NCI-H2196 (cell line): ENCODE results near the gene CFAP46.
"Not testable (repeated sequence)": the region's sequence is repeated elsewhere in the genome, so short reads cannot be mapped to it uniquely, and the experiment has no call there.

Source experiments
- DNase-seq: peaks from one replicate; lab custom pipeline; 2025; ENCODE audit not compliant: unreplicated experiment; lab: John Stamatoyannopoulos, UW

CFAP46 gene

DNA sequence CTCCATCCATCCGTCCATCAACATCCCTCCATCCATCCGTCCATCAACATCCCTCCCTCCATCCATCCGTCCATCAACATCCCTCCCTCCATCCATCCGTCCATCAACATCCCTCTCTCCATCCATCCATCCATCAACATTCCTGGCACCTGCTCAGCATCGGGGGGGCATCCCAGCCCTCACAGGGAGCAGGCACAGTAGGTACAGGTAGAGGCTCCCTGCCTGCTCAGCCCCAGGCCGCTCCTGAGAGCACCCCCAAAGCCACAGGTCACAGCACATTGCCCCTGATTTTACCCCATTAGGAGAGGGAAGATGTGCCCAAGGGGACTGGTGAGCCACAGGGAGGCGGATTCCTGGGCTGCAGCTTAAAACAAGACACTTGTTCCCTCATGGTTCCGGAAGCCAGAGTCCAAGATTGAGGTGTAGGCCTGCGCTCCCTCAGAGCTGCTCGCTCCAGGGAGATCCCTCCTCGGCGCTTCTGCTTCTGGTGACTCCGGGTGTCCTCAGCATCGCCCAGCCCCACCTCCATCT is 21.1 kb upstream of the CFAP46 start:
- DNase-seq: no peak

DNA sequence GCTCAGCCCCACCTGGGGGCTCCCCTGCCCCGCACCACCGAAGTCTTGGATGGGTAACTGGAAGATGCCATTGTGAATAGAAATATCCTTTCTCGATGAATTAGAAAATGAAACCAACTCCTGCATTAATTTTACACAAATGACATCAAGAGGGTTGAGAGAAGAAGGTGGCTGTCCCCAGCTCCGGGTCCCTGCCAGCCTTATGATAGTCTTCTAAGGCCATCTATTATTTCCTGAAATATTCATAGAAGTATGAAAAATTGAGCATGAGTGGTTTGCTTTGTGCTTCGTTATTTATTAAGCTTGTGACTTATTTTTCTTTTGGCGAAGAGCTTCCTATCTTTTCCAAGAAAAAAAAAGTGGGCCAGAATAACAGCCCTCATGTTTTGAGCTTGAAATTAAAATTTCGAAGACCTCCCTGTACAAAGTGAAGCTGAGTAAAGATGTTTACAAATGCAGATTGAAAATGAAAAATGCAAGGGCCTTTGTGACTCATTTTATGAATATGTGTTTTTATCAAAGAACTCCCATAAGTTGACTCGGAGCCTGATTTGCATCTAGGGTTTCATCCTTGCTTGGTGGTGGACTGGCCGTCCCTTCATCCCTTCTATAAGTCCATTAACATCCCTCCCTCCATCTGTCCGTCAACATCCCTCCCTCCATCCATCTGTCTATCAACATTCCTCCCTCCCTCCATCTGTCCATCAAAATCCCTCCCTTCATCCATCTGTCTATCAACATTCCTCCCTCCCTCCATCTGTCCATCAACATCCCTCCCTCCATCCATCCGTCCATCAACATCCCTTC is 20.5 kb upstream of the CFAP46 start:
- DNase-seq: no peak

GRCh38 chr10:132961787-132962622 is 19.6 kb upstream of the CFAP46 start:
- DNase-seq: peak; percentile 38

DNA sequence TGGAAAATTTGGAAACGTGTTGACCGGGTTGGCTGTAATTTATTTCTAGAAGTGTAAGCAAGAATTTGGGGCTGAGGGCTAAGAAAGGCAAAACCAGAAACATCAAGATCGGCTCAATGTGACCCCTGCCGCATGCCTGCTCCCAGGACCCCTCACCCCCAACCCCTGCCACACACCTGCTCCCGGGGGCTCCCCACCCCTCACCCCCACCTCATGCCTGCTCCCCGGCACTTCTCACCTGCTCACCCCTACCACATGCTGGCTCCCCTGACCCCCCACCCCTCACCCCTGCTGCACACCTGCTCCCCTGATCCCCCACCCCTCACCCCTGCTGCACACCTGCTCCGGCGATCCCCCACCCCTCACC is 19.0 kb upstream of the CFAP46 start:
- DNase-seq: no peak

DNA sequence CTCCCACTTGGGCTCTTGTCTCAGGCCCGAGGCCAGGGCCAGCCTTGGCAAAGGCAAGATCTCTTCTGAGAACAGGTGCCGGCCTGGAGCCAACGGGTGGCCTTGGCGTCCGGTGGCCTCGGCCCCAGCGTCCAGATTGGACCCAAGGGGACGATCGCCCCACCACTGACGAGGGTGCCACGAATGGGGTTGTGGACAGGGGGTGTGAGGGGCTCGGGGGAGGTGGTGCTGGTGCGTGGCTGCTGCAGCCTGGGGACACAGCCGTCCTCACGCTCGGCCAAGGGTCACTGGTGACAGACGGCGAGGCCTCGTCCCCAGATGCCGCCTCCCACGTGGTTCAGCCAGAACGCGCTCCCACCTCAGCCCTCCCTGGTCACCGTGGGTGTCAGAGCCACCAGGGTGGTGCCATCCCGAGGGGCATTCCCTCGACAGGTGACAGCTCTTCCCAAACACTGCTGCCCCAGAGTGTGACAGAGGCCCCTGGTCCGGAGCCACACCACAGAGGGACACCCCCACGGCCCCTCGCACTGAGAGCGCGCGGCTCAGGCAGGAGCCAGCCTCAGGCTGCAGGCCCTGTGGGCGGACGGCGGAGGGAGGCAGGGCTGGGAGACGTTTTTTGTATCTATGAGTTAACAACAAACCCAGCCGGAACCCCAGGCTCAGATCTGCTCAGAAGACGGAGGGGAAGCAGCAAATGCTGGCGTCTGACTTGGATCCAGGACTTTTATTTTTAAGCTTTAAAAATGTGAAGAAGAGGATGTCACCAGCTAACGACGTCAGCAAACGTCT is 18.5 kb upstream of the CFAP46 start:
- DNase-seq: no peak

DNA sequence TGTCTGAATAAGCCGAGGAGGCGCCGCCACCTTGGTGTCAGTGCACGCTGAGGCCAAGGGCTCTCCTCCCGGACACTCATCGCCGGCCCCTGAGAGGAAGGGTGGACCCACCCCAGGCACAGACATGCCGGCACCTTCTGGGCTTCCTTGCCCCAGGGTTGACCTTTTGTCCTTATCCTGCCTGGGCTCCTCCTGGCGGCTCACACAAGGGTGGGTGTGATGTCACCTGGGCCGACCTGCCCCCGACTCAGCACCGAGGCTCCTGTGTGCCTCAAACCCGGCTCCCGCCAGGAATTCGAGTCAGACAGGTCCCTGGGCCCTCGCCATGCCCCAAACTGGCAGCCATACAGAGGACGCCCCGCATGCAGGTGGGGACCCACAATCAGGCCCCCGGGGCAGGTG is 17.7 kb upstream of the CFAP46 start:
- no peak for DNase-seq

- no peak for DNase-seq
These were observed 17.2 kb upstream of the CFAP46 start for GRCh38 chr10:132959559-132959961.

- peak; percentile 16 for DNase-seq
These were observed 16.7 kb upstream of the CFAP46 start for GRCh38 chr10:132958883-132959558.

DNA sequence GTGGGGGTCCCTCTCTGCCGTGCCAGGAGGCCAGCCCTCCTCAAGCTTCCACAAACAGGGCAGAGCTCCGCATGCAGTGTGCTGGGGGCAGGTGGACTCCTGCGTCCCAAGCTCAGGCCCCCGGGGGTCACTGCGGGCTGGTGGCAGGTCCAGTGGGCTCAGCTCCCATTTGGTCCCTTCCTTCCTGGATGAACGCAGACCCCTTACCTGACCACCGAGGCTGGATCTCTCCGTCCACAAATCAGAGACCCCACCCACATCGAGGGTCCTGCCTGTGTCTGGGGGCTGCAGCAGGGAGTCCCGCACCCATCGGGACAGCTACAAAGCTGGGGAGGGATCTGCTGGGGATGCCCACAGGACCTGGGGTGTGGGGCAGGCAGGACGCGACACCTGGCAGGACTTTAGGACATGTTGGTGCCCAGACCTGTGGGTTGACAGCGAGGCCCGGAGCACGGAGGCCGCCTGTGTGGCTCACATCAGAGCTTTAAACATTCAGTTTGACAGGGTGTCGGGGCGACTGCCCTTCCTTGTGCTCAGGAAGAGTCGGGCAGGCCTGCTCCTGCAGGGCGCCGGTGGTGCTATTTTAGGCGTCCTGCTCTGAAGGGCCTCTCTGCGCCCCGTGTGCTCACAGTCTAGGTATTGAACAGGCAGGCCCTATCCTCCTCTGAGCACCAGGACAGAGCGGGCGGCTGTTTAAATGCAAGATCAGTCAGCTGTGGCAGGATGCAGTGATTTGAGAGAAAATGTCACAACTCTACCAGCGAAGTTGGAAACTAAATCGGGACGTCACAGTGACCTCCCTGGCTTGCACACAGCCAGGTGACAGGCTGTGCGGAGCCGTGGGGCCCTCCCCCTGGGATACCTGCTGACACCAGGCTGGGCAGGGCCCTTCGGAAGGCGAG is 15.9 kb upstream of the CFAP46 start:
- no peak for DNase-seq

DNA sequence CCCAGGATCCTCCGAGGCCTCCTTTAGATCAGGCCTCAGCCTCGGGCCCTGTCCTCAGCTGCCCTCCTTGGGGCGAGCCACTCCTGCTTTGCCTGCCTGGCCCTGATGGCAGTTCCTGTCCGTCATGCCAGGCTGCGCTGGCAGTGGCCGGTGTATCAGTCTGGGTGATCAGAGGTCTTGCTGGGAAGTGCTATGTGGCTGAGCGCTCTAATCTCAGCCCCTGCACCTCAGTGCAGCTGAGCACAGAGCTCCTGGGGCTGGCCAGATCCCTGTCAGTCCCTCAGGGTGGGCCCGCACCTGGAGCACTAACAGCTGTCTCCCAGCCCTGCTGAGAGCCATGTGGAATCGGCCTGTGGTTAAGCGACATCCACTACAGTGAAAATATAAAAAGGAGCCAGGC is 14.8 kb upstream of the CFAP46 start:
- no peak for DNase-seq

DNA sequence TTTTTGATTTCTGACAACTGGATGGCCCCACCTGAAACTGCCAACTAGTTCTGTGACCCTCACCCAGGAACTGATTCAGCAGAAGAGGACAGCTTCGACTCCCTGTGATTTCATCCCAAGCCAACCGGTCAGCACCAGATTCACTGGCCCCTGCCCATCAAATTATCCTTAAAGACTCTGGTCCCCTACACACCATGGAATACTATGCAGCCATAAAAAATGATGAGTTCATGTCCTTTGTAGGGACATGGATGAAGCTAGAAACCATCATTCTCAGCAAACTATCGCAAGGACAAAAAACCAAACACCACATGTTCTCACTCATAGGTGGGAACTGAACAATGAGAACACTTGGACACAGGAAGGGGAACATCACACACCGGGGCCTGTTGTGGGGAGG is 13.9 kb upstream of the CFAP46 start:
- not testable (repeated sequence) for DNase-seq

DNA sequence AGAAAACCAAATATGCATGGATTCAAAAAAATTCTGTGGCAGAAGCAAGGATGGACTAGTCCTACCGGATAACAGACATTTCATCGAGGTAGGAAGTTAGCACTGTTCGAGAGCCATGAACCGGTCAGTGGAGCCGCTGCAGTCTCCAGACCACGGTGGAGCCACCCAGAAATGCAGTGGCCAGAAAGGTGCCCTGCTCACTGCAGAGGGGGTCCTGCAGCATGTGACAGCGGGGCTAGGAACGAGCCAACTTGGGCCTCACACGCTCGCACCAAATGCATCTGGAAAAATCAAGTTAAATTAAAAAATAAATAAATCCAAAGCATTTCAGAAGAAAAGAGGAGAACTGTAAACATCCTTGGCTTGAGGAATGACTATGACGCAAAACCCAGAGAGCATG is 13.1 kb upstream of the CFAP46 start:
- no peak for DNase-seq

- DNase-seq: no peak
These were observed 11.1 kb upstream of the CFAP46 start for GRCh38 chr10:132953428-132953827.

- no peak for DNase-seq
These were observed 9.6 kb upstream of the CFAP46 start for GRCh38 chr10:132951926-132952325.

DNA sequence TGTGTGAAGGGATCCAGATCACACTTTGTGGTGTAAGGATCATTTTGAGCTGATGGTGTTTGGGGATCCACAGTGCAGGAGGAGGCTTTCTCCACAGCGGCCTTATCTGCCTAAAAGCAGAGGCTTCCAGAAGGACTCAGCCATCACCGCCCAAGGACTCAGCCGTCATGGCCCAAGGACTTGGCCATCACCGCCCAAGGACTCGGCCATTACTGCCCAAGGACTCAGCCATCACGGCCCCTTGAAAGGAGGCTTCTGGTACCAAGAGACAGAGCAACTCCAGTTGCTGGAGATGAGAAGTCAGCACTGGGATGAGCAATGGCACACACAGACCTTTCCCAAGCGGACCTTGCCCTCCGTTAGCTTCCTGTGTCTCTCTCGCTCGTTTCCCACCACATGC is 6.0 kb upstream of the CFAP46 start:
- no peak for DNase-seq

GRCh38 chr10:132947843-132948242 is 5.5 kb upstream of the CFAP46 start:
- no peak for DNase-seq

- DNase-seq: no peak
These were observed 4.6 kb upstream of the CFAP46 start for GRCh38 chr10:132946806-132947546.

GRCh38 chr10:132946311-132946710 is 3.9 kb upstream of the CFAP46 start:
- DNase-seq: no peak

GRCh38 chr10:132945894-132946255 is 3.5 kb upstream of the CFAP46 start:
- no peak for DNase-seq
